ENCODE data around the gene TERT. TPM values are rescaled to one million over a fixed set of nuclear protein-coding genes. Genes with fewer than 3 reads are reported as not detected.
"Not testable (repeated sequence)": the region's sequence is repeated elsewhere in the genome, so short reads cannot be mapped to it uniquely, and the experiment has no call there.

Gene TERT
- total and polyA plus RNA-seq, 8 donors: 0.19 to 4.0 (median 0.38) TPM; not detected in 4

DNA sequence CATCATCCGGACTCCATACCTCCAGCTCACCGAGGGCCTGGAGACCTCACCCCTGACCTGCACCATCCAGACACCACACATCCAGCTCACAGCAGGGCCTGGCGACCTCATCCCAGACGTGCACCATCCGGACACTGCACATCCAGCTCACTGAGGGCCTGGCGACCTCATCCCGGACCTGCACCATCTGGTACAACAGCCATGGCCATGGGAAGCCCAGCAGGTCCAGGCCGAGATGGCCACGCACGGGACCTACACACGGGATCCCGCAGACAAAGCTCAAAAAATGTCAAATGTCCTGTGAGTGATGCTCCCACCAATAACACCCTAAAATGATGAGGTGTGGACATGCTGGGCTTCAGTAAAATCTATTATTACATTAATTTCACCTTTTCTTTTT lies 9.7 kb downstream of the TERT start:
- intact Hi-C loops (cut with DNase I; ENCODE audit: low total_unique reads): no loop called here
- DNase-seq: no peak
- H3K4me3 ChIP-seq: no peak overlapping the region
- 88 to 97% (median 94%) methylated on average over 10 to 12 of the region's 12 CpGs for WGBS, 5 donors
- no peaks in the 10 kb centered on the region for H3K36me3 ChIP-seq
- TF ChIP-seq EP300 (IDR thresholded peaks at IDR 0.05): no peak
- TF ChIP-seq, protein P1, sequence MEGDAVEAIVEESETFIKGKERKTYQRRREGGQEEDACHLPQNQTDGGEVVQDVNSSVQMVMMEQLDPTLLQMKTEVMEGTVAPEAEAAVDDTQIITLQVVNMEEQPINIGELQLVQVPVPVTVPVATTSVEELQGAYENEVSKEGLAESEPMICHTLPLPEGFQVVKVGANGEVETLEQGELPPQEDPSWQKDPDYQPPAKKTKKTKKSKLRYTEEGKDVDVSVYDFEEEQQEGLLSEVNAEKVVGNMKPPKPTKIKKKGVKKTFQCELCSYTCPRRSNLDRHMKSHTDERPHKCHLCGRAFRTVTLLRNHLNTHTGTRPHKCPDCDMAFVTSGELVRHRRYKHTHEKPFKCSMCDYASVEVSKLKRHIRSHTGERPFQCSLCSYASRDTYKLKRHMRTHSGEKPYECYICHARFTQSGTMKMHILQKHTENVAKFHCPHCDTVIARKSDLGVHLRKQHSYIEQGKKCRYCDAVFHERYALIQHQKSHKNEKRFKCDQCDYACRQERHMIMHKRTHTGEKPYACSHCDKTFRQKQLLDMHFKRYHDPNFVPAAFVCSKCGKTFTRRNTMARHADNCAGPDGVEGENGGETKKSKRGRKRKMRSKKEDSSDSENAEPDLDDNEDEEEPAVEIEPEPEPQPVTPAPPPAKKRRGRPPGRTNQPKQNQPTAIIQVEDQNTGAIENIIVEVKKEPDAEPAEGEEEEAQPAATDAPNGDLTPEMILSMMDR (IDR thresholded peaks at IDR 0.05): no peak
- TF ChIP-seq POLR2AphosphoS5 (IDR thresholded peaks at IDR 0.05): no peak
- TF ChIP-seq POLR2A (IDR thresholded peaks at IDR 0.05): no peak
- peaks cover 0 to 7% (median 0%) of the 10 kb centered on the region in 3 donors for H3K27me3 ChIP-seq
- no peaks in the 10 kb centered on the region for H3K4me1 ChIP-seq
- H3K27ac ChIP-seq: no peak overlapping the region
- peaks cover 0 to 11% (median 5%) of the 10 kb centered on the region in 4 donors for H3K9me3 ChIP-seq

DNA sequence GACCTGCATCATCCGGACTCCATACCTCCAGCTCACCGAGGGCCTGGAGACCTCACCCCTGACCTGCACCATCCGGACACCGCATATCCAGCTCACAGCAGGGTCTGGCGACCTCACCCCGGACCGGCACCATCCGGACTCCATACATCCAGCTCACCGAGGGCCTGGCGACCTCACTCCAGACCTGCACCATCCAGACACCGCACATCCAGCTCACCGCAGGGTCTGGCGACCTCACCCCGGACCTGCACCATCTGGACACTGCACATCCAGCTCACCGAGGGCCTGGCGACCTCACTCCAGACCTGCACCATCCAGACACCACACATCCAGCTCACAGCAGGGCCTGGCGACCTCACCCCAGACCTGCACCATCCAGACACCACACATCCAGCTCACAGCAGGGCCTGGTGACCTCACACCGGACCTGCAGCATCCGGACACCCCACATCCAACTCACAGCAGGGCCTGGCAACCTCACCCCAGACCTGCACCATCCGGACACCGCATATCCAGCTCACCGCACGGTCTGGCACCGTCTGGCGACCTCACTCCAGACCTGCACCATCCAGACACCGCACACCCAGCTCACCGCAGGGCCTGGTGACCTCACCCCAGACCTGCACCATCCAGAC lies 10.4 kb downstream of the TERT start:
- DNase-seq; H3K4me1 ChIP-seq; H3K4me3 ChIP-seq; H3K36me3 ChIP-seq; intact Hi-C loops (cut with DNase I; ENCODE audit: low total_unique reads); H3K27ac ChIP-seq; H3K27me3 ChIP-seq: not testable (repeated sequence)
- H3K9me3 ChIP-seq: peaks cover 0 to 11% (median 5%) of the 10 kb centered on the region in 4 donors
- WGBS, 5 donors: 78 to 93% (median 89%) methylated on average over 21 to 27 of the region's 27 CpGs

DNA sequence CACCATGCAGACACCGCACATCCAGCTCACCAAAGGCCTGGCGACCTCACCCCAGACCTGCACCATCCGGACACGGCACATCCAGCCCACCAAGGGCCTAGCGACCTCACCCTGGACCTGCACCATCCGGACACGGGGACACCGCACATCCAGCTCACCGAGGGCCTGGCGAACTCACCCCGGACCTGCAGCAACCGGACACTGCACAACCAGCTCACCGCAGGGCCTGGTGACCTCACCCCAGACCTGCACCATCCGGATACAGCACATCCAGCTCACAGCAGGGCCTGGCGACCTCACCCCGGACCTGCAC lies 11.2 kb downstream of the TERT start:
- H3K4me1 ChIP-seq; H3K27ac ChIP-seq; DNase-seq; H3K27me3 ChIP-seq; H3K4me3 ChIP-seq; intact Hi-C loops (cut with DNase I; ENCODE audit: low total_unique reads); H3K36me3 ChIP-seq: not testable (repeated sequence)
- 91 to 93% (median 92%) methylated on average over 11 to 16 of the region's 16 CpGs for WGBS, 5 donors
- H3K9me3 ChIP-seq: peaks cover 0 to 13% (median 7%) of the 10 kb centered on the region in 4 donors

GRCh38 chr5:1282993-1283728 lies 11.7 kb downstream of the TERT start:
- H3K4me3 ChIP-seq; H3K27ac ChIP-seq; intact Hi-C loops (cut with DNase I; ENCODE audit: low total_unique reads); H3K4me1 ChIP-seq; H3K27me3 ChIP-seq; H3K36me3 ChIP-seq; DNase-seq: not testable (repeated sequence)
- WGBS, 5 donors: 88 to 95% (median 94%) methylated on average over 27 to 40 of the region's 40 CpGs
- H3K9me3 ChIP-seq: peaks cover 0 to 11% (median 4%) of the 10 kb centered on the region in 4 donors

- H3K4me3 ChIP-seq: no peak overlapping the region
- no peak overlapping the region for H3K27ac ChIP-seq
- WGBS, 5 donors: 73 to 85% (median 83%) methylated on average over 24 to 37 of the region's 37 CpGs
- TF ChIP-seq POLR2A (IDR thresholded peaks at IDR 0.05): no peak
- no peak for TF ChIP-seq POLR2AphosphoS5 (IDR thresholded peaks at IDR 0.05)
- TF ChIP-seq, protein P1 (IDR thresholded peaks at IDR 0.05): no peak
- no peak for TF ChIP-seq EP300 (IDR thresholded peaks at IDR 0.05)
- peak; percentile 17 to 63 for DNase-seq
- no peaks in the 10 kb centered on the region for H3K36me3 ChIP-seq
- peaks cover 0 to 9% (median 3%) of the 10 kb centered on the region in 4 donors for H3K9me3 ChIP-seq
- H3K4me1 ChIP-seq: no peaks in the 10 kb centered on the region
- intact Hi-C loops (cut with DNase I; ENCODE audit: low total_unique reads): no loop called here
- no peaks in the 10 kb centered on the region for H3K27me3 ChIP-seq
Observed at GRCh38 chr5:1282131-1282992, 12.5 kb downstream of the TERT start.

All from stomach (tissue), 9 donors.